Esophagus squamous epithelium (tissue), 4 donors: Measurements from ENCODE around the gene CHIC2.

Source experiments
- CTCF ChIP-seq, 6 experiments: fragments of 450-650 bp in 4 of 6; fragments of 200-600 bp in 2 of 6; sonication (generic) in 2 of 6; IDR thresholded peaks; one replicate each; pipeline ENCODE4 v1.5.1; 2016 to 2019; ENCODE audit warnings: antibody characterized with exemption in 6 of 6, mild to moderate bottlenecking in 4 of 6, moderate library complexity in 4 of 6
- POLR2A ChIP-seq, 4 donors: fragments of 450-650 bp; IDR thresholded peaks; one replicate each; pipeline ENCODE4 v1.6.1; 2017; ENCODE audit warnings: antibody characterized with exemption in 4 of 4, mild to moderate bottlenecking in 4 of 4, moderate library complexity in 3 of 4

- no peak for TF ChIP-seq CTCF (IDR thresholded peaks at IDR 0.05)
- no peak for TF ChIP-seq POLR2A (IDR thresholded peaks at IDR 0.05)
Measured at GRCh38 chr4:54062392-54062791, 2.0 kb downstream of the CHIC2 start.
